HepG2 (cell line): ENCODE measurements around the gene ENTPD7. TPM values are rescaled to one million over a fixed set of nuclear protein-coding genes. Genes with fewer than 3 reads are reported as not detected.

Source experiments
- ARID4A ChIP-seq: sonication (generic); formaldehyde crosslinking; IDR thresholded peaks from 2 replicates; pipeline ENCODE4 v1.5.0; 2020; ENCODE audit warnings: mild to moderate bottlenecking, missing genetic modification reagents, borderline replicate concordance
- HNRNPL ChIP-seq: fragments of 200-400 bp; formaldehyde crosslinking; IDR thresholded peaks from 2 replicates; pipeline ENCODE4 v1.6.1; 2017; ENCODE audit warnings: mild to moderate bottlenecking, low read depth, low read length
- MIXL1 ChIP-seq: IDR thresholded peaks from 2 replicates; pipeline ENCODE4 v1.6.1; 2016
- SNAPC4 ChIP-seq: sonication (generic); formaldehyde crosslinking; IDR thresholded peaks from 2 replicates; pipeline ENCODE4 v1.4.0; 2020; ENCODE audit warnings: mild to moderate bottlenecking, missing genetic modification reagents
- ZFY ChIP-seq: sonication (generic); formaldehyde crosslinking; IDR thresholded peaks from 2 replicates; pipeline ENCODE4 v1.4.0; 2020; ENCODE audit warnings: missing genetic modification reagents
- ZNF720 ChIP-seq: sonication (generic); formaldehyde crosslinking; IDR thresholded peaks from 2 replicates; pipeline ENCODE4 v1.4.0; 2020; ENCODE audit warnings: missing genetic modification reagents
- polyA plus RNA-seq, 8 experiments: library from polyadenylated mRNA; depleted of rRNA in 3 of 8; stranded (reverse) in 7 of 8; unstranded in 1 of 8; fragments of >200 nt; fragmentation: Illumina TruSeq in 4 of 8; extraction: Trizol in 4 of 8; gene quantifications; 2 replicates each; pipeline versions ENCODE4 v1.2.1 to v1.2.3, GENCODE V29; 2011 to 2016; ENCODE audit warnings: low read depth in 4 of 8, missing spikeins in 1 of 8, mixed read lengths in 1 of 8; ENCODE audit not compliant: insufficient read depth in 1 of 8
- total RNA-seq, 5 experiments: library from RNA; depleted of rRNA; stranded (reverse); fragments of >200 nt; fragmentation: Illumina TruSeq; extraction: Trizol; gene quantifications; 2 replicates each; pipeline ENCODE4 v1.2.3, GENCODE V29; 2016; ENCODE audit warnings: low read depth in 1 of 5
- TF ChIP-seq, protein P1 (sequence below): sonication (generic); formaldehyde crosslinking; IDR thresholded peaks from 2 replicates; pipeline ENCODE4 v1.4.0; 2020; ENCODE audit warnings: mild to moderate bottlenecking, missing genetic modification reagents, borderline replicate concordance
- TF ChIP-seq, protein P2 (sequence below): sonication (generic); formaldehyde crosslinking; conservative IDR thresholded peaks from 2 replicates; pipeline ENCODE4 v1.4.0; 2020; ENCODE audit warnings: missing genetic modification reagents

ENTPD7 gene
- total and polyA plus RNA-seq, 2 of the 13 experiments (the other 11 are each of a cell fraction or from before 2014, with no cell fraction given) = 7.6 to 36.5 TPM

DNA sequence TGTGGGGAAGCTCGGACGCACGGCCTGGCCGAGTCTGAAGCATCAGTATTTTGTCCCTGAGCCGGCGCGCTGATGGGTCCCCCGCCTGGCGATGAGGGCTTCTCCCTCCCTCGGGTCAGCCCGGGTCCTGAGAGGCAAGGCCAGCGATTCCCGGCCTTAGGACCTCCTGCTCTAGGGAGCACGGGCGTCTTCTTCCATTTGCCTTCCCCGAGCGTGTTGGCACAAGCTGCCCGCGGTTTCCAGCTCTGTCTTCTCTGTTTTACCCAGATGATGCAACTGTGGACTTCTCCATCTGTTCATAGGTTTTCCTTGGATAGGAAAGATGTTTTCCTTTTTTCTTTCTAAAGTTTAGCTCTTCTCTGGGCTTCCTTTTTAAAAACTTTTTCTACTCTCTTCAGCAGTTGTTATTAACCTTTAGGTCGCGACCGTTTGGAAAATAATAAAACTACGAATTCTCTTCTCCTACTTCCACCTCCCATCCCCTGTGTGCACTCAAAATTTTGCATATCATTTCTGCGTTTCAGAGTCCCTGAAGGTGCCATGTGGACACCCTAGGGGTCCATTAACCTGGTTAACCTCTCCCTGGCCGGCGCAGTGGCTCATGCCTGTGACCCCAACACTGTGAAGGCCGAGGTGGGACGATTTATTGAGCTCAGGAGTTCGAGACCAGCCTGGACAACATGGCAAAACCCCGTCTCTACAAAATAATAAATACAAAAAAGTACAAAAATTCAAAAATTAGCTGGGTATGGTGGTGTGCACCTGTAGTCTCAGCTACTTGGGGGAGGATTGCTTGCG is 37.7 kb upstream of the ENTPD7 start (continued):
- TF ChIP-seq SNAPC4 (no peak), ZNF720 (no peak), HNRNPL (0 out of 2 replicates have a peak, but pooled peaks have one; percentile 53), ARID4A (CRISPR knock-in tag) (no peak; the same call in 1 of the 2 replicates), ZFY (no peak), MIXL1 (CRISPR knock-in tag) (no peak)
- TF ChIP-seq, protein P1, sequence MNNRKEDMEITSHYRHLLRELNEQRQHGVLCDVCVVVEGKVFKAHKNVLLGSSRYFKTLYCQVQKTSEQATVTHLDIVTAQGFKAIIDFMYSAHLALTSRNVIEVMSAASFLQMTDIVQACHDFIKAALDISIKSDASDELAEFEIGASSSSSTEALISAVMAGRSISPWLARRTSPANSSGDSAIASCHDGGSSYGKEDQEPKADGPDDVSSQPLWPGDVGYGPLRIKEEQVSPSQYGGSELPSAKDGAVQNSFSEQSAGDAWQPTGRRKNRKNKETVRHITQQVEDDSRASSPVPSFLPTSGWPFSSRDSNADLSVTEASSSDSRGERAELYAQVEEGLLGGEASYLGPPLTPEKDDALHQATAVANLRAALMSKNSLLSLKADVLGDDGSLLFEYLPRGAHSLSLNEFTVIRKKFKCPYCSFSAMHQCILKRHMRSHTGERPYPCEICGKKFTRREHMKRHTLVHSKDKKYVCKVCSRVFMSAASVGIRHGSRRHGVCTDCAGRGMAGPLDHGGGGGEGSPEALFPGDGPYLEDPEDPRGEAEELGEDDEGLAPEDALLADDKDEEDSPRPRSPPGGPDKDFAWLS (CRISPR knock-in tag) = no peak
- TF ChIP-seq, protein P2, sequence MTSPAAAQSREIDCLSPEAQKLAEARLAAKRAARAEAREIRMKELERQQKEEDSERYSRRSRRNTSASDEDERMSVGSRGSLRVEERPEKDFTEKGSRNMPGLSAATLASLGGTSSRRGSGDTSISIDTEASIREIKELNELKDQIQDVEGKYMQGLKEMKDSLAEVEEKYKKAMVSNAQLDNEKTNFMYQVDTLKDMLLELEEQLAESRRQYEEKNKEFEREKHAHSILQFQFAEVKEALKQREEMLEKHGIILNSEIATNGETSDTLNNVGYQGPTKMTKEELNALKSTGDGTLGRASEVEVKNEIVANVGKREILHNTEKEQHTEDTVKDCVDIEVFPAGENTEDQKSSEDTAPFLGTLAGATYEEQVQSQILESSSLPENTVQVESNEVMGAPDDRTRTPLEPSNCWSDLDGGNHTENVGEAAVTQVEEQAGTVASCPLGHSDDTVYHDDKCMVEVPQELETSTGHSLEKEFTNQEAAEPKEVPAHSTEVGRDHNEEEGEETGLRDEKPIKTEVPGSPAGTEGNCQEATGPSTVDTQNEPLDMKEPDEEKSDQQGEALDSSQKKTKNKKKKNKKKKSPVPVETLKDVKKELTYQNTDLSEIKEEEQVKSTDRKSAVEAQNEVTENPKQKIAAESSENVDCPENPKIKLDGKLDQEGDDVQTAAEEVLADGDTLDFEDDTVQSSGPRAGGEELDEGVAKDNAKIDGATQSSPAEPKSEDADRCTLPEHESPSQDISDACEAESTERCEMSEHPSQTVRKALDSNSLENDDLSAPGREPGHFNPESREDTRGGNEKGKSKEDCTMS (CRISPR knock-in tag) = no peak
